GM18505 (cell line): ENCODE measurements around the gene KCNQ1OT1.

Experiments
- ATAC-seq: cut with Tn5 transposase; IDR thresholded peaks from one replicate; pipeline ENCODE4 v1.9.1; 2021; ENCODE audit not compliant: unreplicated experiment
- POLR2A ChIP-seq: IDR thresholded peaks from 4 replicates; pipeline ENCODE4 v1.6.1; 2011; ENCODE audit warnings: borderline replicate concordance; ENCODE audit not compliant: insufficient read depth, insufficient read length; ENCODE audit errors: extremely low read depth

Gene KCNQ1OT1

DNA sequence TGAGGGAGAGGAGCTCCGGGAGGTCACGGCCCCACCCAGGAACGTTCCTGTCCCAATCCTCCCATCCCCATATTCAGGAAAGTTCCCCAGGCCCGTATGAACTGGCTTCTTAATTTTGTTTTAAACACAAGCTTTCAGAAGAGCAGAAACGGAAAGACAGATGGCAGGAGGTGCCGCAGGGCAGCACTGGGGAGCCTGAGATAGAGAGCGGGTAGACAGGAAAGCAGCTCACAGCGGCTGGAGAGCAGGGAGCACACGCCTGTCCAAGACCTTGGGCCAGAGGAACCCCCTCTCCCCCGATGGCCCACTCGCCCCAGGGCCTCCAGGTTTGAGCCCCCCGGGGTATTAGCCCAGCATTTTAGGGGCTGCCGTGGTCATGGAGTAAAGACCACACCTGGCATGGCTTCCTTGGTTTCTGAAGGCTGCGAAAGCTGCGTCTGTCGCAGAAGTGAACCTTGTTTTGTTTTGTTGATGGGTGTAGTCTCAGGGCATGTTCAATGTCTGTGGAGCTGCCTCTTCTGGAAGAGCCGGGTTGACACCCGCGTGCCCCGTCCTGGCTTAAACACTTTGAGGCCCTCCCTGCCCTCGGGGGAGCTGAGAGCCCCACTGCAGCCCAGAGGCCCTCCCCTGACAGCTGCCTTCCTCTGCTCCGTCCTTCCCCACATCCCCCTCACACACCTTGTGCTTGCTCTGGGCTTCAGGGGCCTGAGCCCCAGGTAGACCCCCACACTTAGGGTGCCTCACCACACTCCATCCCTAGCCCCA lies 17.9 kb upstream of the KCNQ1OT1 start:
- TF ChIP-seq POLR2A = no peak
- no peak for ATAC-seq

DNA sequence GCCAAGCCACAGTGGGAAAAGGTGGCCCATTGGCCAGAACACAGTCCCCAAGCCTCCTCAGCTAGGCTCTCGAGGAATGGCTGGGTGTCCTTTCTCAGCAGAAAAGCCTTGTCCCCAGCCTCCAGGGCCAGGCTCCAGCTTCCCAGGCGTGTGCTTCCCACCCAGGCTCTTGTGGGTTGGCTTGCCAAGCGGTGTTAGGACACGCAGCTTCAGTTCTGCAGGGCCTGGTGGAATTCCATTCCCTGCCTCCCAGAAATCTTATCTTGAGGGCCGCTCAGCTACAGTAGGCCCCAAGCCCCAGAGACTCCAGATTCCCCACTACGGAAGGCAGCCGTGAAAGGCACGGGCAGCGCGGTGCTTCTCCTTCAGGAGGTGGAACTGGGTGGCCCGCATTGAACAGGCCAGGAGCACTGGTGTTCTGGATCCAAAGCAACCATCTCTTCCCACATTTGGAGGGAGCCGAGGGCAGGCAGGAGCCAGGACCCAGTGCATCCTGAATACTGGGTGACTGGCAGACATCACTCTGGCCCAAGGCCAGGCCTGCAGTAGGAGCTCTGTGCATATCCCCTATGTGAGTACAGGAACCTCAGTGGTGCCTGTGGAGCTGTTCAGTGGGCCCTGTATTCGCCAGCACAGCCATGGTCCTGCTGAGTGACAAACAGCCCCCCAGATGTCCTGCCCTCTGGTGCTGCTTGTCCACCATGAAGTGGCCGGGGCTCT lies 16.7 kb upstream of the KCNQ1OT1 start:
- ATAC-seq = no peak
- TF ChIP-seq POLR2A = no peak

DNA sequence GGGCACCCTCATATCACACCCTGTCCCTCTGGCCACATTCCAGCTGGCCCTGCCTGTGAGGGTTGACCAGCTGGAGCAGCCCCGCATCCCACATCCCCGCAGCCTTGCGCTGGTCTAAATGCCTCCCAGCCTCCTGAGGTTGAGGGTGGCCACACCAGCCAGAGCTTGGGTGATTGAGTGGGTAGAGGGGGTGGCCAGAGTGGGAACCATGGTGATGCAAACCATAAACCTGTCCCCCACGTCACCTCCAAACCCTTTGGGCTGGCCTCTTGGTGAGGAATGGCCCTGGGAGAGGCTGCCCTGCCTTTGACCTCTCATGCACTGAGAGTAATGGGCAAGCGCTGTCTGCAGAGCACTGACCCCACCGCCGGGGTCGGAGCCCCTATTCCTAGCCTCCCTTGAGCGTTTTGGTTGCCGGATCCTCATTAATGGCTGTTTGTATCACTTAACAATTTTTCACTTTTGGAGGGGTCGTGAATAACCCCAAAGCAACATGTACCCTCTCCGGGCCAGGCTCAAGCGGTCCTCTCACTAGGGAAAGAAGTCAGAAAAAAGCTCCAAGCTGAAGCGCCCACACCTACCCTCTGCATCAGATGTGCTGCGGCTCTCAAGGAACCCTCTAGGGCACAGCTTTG lies 16.0 kb upstream of the KCNQ1OT1 start:
- TF ChIP-seq POLR2A = no peak
- no peak for ATAC-seq

GRCh38 chr11:2714871-2715270 lies 15.1 kb upstream of the KCNQ1OT1 start:
- no peak for ATAC-seq
- no peak for TF ChIP-seq POLR2A

DNA sequence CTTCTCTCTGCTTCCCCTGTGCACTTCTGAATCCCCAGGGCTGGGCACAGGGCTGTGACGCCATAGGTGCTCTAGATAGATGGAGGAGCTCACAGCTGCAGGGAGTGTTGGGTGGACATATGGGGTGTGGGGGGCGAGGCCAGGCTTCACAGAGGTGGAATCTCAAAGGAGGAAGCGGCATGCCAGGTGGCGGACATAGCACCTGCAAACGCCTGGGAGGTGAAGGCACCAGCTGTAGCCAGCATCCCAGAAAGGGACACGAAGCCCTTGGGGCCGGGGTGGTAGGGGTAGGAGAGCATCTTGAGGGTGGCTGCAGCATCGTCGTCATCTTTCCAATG lies 14.6 kb upstream of the KCNQ1OT1 start:
- TF ChIP-seq POLR2A = no peak
- ATAC-seq = no peak

GRCh38 chr11:2713661-2714462 lies 14.1 kb upstream of the KCNQ1OT1 start:
- no peak for ATAC-seq
- no peak for TF ChIP-seq POLR2A

DNA sequence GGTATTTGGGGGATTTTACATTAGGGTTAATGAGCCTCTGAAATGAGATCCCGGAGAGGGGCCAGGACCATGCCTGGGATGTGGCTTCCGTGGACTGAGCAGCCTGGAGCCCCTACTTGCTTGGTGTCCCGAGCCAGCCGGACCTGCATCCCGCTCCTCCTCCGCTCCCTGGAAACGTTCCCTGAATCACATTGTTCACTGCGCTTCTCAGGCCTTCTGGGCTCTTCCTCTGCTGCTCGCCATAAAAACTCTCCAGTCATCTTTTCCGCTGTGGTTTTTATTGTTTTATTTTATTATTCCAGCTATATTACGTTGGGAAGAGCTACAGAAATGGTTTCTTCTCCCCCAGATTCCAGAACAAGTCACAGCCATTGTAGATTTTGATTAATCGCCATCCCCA lies 13.3 kb upstream of the KCNQ1OT1 start:
- TF ChIP-seq POLR2A = no peak
- no peak for ATAC-seq

- no peak for ATAC-seq
- no peak for TF ChIP-seq POLR2A
These were observed 11.4 kb upstream of the KCNQ1OT1 start for GRCh38 chr11:2711161-2711560.

DNA sequence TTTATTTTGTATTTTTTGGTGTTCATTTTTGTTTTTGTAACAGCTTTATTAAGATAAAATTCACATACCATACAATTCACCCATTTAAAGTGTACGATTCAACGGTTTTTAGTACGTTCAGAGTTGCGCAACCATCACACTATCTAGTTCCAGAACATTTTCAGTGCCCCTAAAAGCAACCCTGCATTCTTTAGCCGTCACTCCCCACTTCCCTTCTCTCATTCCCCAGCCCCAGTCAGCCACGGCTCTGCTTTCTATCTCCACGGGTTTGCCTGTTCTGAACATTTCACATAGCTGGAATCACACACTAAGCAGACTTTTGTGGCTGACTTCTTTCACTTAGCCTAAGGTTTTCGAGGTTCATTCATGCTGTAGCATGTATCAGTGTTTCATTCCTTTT lies 9.6 kb upstream of the KCNQ1OT1 start:
- no peak for ATAC-seq
- no peak for TF ChIP-seq POLR2A

DNA sequence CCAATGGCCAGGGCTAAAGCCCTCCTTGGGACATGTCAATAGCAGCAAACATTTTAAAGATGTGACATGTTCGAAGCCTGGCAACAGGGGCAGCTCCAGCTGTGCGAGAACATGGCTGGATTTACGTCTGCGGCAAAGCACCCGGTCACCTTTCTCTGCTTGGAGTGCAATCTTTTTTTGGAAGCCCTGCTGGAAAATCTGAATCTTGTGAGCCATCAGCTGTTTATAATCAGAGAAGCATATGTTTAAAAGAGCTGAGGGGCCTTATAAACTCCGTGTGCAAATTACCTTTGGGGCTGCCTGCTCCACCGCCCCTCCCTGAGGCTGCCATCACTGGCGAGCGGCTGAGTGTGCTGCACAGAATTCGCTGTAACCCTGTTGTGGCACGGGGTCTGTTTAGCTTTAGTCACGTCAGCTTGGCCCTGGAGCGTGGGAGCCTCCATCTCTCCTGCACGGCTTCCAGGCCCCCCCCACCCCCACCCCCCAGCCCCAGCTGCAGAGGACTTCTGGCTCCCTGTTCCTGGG lies 9.0 kb upstream of the KCNQ1OT1 start:
- no peak for ATAC-seq
- TF ChIP-seq POLR2A = no peak

- ATAC-seq = no peak
- no peak for TF ChIP-seq POLR2A
These were observed 8.4 kb upstream of the KCNQ1OT1 start for GRCh38 chr11:2708151-2708581.

- no peak for TF ChIP-seq POLR2A
- no peak for ATAC-seq
These were observed 7.9 kb upstream of the KCNQ1OT1 start for GRCh38 chr11:2707736-2708135.

DNA sequence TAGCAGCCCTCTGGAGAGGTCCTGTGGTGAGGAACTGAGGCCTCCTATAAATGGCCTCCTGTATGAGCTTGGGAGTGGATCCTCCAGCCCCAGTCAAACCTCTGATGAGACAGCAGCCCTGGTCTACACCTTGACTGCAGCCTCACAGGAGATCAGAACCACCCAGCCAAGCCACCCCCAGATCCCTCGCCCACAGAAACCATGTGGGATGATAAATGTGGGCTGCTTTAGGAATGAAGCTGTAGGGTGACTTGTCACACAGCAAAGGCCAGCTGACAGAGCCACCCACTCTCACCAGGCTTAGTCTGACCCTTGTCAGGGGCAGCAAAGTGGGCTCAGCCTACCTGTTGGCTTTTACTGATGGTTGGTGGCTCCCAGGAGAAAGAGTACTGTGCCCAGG lies 6.5 kb upstream of the KCNQ1OT1 start:
- no peak for TF ChIP-seq POLR2A
- ATAC-seq = no peak
